Superior temporal gyrus (tissue), 1 donor: ENCODE results near the gene GLI1.

ENCODE experiments used
- DNase-seq: peaks from one replicate; pipeline ENCODE4 v3.0.0-alpha.2; 2016; ENCODE audit errors: extremely low spot score

GLI1 gene

DNA sequence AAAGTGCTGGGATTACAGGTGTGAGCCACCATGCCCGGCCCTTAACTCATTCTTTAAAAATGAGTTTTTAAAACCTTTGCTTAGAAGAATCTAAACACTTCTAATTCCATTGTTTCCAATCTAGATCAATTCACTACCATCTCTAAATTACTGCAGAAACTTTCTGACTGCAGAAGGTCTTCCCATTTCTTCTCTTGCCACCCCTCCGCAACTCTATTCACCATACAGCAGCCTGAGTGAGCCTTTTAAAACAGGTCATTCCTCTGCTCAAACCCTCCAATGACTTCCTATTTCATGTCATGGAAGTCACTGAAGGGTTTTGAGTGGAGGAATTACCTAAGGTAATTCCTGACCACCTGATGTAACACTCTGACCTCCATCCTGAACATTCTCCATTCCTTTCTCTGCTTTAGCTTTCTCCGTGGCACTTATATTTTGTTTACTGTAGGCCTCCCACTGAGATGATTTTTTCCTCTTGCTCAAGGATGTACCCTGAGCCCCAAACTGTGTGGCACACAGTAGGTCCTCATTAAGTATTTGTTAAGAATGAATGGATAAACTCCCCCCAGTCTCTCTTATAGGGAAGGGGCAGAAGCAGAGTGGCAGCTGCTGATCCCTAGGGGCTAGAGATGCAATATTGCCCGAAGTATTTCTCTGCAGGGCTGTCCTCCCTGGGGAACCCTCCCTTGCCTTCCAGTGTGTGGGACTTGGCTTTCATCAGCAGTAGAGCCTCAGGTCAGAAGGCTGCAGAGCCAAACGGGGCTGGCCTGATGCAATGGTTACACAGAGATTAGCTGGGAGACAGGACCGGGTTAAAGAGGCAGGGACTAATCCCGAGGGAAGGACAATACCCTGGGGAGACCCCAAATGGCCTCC is 59.6 kb downstream of the GLI1 start:
- no peak for DNase-seq

DNA sequence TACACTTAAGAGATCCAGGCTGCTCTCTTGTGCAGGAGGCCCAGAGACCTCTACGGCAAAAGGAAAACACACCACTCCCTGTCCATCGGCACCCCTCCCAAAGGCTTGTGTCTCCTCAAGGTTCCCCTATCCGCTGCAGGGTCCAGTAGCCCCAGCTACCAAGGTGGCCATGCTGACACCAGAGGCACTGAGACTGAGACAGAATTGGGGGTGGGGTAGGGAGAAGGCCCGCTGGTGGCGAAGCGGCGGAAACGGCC is 60.1 kb downstream of the GLI1 start:
- no peak for DNase-seq

DNA sequence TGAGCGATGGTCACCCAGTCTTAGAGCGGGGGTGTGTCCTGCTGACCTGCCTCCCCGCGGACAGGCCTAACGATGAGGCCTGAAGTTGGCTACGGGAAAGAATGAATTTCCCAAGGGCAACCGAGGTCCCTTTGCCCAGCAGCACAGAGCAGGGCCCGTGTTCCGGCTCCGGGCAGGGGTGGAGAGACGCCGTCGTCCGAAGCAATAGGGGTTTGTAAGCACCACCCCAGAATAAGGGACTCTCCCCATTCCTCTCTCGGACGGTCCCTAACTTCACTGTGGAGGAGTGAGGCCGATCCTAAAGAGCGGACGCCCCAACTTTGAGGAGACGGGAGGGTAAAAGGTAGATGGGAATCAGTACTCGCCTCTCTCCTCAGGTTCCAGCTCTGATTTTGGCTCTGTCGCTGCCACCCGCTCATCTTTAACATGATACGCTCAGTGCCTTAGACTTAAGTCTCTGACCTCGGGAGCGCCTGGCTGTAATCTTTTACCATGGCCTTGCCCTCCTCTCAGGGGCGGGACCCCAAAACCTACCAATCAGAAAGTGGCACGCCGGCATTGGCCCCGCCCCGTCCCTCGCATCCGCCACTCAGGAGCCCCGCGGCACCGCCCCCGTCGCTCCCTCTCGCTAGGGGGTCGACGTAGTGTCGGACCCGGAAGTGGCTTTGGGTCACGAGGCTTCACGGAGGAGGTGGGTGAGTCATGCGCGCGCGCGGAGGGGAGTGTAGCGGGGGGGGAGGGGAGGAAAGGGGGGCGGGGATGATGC is 60.7 kb downstream of the GLI1 start, which contains the start of gene DDIT3:
TSS of gene DDIT3 (minus strand) at position 462 of the 766 bp plus-strand sequence. CDS start 3,108 bp downstream, outside the sequence.
- DNase-seq: peak; percentile 98

DNA sequence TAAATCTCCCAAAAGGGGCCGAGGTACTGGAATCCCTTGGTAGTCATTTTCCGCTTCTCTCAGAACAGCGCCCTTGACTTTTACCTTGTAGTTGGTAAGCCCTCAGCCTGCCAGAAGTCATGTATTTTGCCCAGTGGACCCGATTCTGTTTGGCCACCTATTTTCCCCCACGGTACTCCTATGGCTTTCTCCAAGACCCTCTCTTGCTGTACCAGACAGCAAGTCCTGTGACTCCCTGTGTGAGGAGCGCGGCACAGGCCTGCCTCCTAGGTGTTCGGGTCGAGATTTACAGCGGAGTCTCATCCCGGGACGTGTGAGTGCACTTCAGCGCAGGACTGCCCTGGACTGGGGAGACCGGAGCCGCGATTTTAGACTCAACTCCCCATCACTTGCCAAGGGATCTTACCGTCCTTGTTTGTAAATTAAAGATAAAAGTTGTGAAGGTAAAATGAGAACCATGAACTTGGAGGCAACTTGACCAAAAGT is 62.0 kb downstream of the GLI1 start:
- DNase-seq: peak; percentile 47
